NCI-H82 (cell line): ENCODE data around the gene PASK.

Experiments used
- DNase-seq: peaks from one replicate; lab custom pipeline; 2025; lab: John Stamatoyannopoulos, UW

Gene PASK

GRCh38 chr2:241180495-241180894, 31.2 kb upstream of the PASK start:
- DNase-seq: no peak

- DNase-seq: no peak
Observed at GRCh38 chr2:241179899-241180298, 30.6 kb upstream of the PASK start.

- DNase-seq: no peak
Observed at GRCh38 chr2:241178961-241179360, 29.7 kb upstream of the PASK start.

- DNase-seq: no peak
Observed at GRCh38 chr2:241177526-241178334, 28.5 kb upstream of the PASK start.

- DNase-seq: no peak
Observed at GRCh38 chr2:241173557-241173956, 24.3 kb upstream of the PASK start.

- no peak for DNase-seq
Observed at GRCh38 chr2:241168366-241168765, 19.1 kb upstream of the PASK start.

- no peak for DNase-seq
Observed at GRCh38 chr2:241163601-241164118, 14.4 kb upstream of the PASK start.

GRCh38 chr2:241161646-241162281, 12.5 kb upstream of the PASK start:
- no peak for DNase-seq

- DNase-seq: no peak
Observed at GRCh38 chr2:241160318-241160717, 11.0 kb upstream of the PASK start.

- DNase-seq: no peak
Observed at GRCh38 chr2:241159116-241159515, 9.8 kb upstream of the PASK start.

- no peak for DNase-seq
Observed at GRCh38 chr2:241158546-241158900, 9.3 kb upstream of the PASK start.

GRCh38 chr2:241157841-241158545, 8.7 kb upstream of the PASK start:
- no peak for DNase-seq

- DNase-seq: no peak
Observed at GRCh38 chr2:241156971-241157441, 7.7 kb upstream of the PASK start.

GRCh38 chr2:241155936-241156335, 6.7 kb upstream of the PASK start:
- DNase-seq: no peak

GRCh38 chr2:241154915-241155314, 5.6 kb upstream of the PASK start:
- DNase-seq: no peak

GRCh38 chr2:241153616-241154015, 4.3 kb upstream of the PASK start:
- no peak for DNase-seq

- DNase-seq: no peak
Observed at GRCh38 chr2:241151934-241152660, 2.8 kb upstream of the PASK start.

GRCh38 chr2:241150660-241151530, 1.6 kb upstream of the PASK start:
- peak; percentile 38 for DNase-seq

GRCh38 chr2:241149925-241150659, 820 bp upstream of the PASK start, which contains the start of gene PPP1R7:
Gene PPP1R7 (plus strand): TSS chr2:241150467. CDS start chr2:241150496, 29 bp downstream.
- peak; percentile 97 for DNase-seq

- no peak for DNase-seq
Observed at GRCh38 chr2:241149675-241149924, 328 bp upstream of the PASK start.

- peak; percentile 24 for DNase-seq
Observed at GRCh38 chr2:241148239-241148638, 1.0 kb downstream of the PASK start.
